ENCODE results near the gene KLHL29. TPM values are rescaled to one million over a fixed set of nuclear protein-coding genes. Genes with fewer than 3 reads are reported as not detected.

KLHL29 gene
- total RNA-seq, 1 experiment from 2014 or later, result 2.4 TPM

- Histone ChIP-seq H3K79me2 (ENCODE audit: insufficient read depth, low read length) (no peaks in the 10 kb centered on the region), H3K9me3 (ENCODE audit: control insufficient read depth, low read depth, low read length) (no peaks in the 10 kb centered on the region), H3K27ac (ENCODE audit: insufficient read length, low read depth, low read length) (no peak overlapping the region), H3K56ac (ENCODE audit: insufficient read length, low read depth, low read length) (no peak overlapping the region), H2AK5ac (ENCODE audit: insufficient read length, low read length) (no peak overlapping the region), H2BK120ac (ENCODE audit: low read depth, low read length, poor library complexity, severe bottlenecking) (no peak overlapping the region), H2BK15ac (ENCODE audit: low read depth, low read length) (no peak overlapping the region), H4K5ac (ENCODE audit: insufficient read length, low read depth, low read length) (no peak overlapping the region), H4K20me1 (ENCODE audit: control insufficient read depth, insufficient read depth, insufficient read length) (no peaks in the 10 kb centered on the region), H3K23me2 (ENCODE audit: insufficient read length, low read depth, low read length, poor library complexity, severe bottlenecking) (no peaks in the 10 kb centered on the region), H3K9ac (ENCODE audit: extremely low read depth, insufficient read length, low read length) (no peak overlapping the region), H2AFZ (ENCODE audit: low read length) (no peak overlapping the region), H3K4me1 (ENCODE audit: insufficient read depth, low read length) (no peaks in the 10 kb centered on the region), H3K27me3 (ENCODE audit: insufficient read depth, low read length) (no peaks in the 10 kb centered on the region), H2BK5ac (ENCODE audit: insufficient read length, low read length) (no peak overlapping the region), H3K4me2 (ENCODE audit: insufficient read depth, insufficient read length, low read length) (no peak overlapping the region), H3K18ac (ENCODE audit: insufficient read length, low read depth, low read length) (no peak overlapping the region), H3K4ac (ENCODE audit: low read depth, low read length) (no peak overlapping the region), H4K91ac (ENCODE audit: insufficient read length, low read depth, low read length) (no peak overlapping the region), H3K79me1 (ENCODE audit: insufficient read depth, low read depth, low read length, poor library complexity, severe bottlenecking) (no peaks in the 10 kb centered on the region), H4K8ac (replicated peaks; ENCODE audit: insufficient read length, low read depth, low read length) (no peak overlapping the region), H2BK12ac (ENCODE audit: insufficient read length, low read depth, low read length) (no peak overlapping the region), H3T11ph (ENCODE audit: low read length) (no peak overlapping the region), H3K14ac (ENCODE audit: insufficient read depth, low read length) (no peak overlapping the region), H3K23ac (ENCODE audit: insufficient read length, low read depth, low read length) (no peak overlapping the region), H2BK20ac (ENCODE audit: low read depth, low read length, poor library complexity, severe bottlenecking) (no peak overlapping the region)
- no peaks in the 10 kb centered on the region; a peak in 1 of 5 replicates for H3K9me3 Mint-ChIP-seq
- H3K4me3 Mint-ChIP-seq, result no peak overlapping the region
- H3K27ac Mint-ChIP-seq, result no peak overlapping the region
- peaks cover 0 to 2% (median 0%) of the 10 kb centered on the region in 3 experiments; a peak in 2 of 7 replicates for H3K36me3 Mint-ChIP-seq (ENCODE audit: insufficient read depth in 1 of 3, low read depth in 3 of 3)
- peaks cover 2% of the 10 kb centered on the region; the same call in 1 of the 2 replicates for H3K27me3 Mint-ChIP-seq (ENCODE audit: low read depth)
- TF ChIP-seq CTCF (conservative IDR thresholded peaks at IDR 0.05), result no peak
- no CpG with 5 or more reads among the region's 6 CpGs for WGBS (ENCODE audit: extremely low coverage, insufficient read length, low lambda C conversion rate)
- no peak for DNase-seq
- peaks cover 10 to 13% of the 10 kb centered on the region in 2 experiments for H3K4me1 Mint-ChIP-seq
These were observed 288.1 kb downstream of the KLHL29 start for GRCh38 chr2:23673082-23673481.
